Mesothelial cell of epicardium (in vitro differentiated cells): ENCODE results near the gene KDM4B. TPM values are rescaled to one million over a fixed set of nuclear protein-coding genes. Genes with fewer than 3 reads are reported as not detected.
A peak's percentile ranks its signal among the peaks of the same experiment; 100 is the strongest.

ENCODE experiments used
- DNase-seq, 2 experiments: peaks; one replicate each; pipeline ENCODE4 v3.0.0; 2021; ENCODE audit warnings: low spot score in 2 of 2; ENCODE audit not compliant: unreplicated experiment in 2 of 2
- H3K27ac Mint-ChIP-seq: 2 replicates; pipeline ENCODE4 v1.8.0; 2021; ENCODE audit warnings: mixed read lengths
- H3K27me3 Mint-ChIP-seq: 2 replicates; pipeline ENCODE4 v1.8.0; 2021; ENCODE audit warnings: low read depth, mixed read lengths
- H3K36me3 Mint-ChIP-seq: 2 replicates; pipeline ENCODE4 v1.8.0; 2021; ENCODE audit warnings: mixed read lengths
- H3K4me1 Mint-ChIP-seq: 2 replicates; pipeline ENCODE4 v1.8.0; 2021; ENCODE audit warnings: mixed read lengths
- H3K4me3 Mint-ChIP-seq: 2 replicates; pipeline ENCODE4 v1.8.0; 2021; ENCODE audit warnings: mild to moderate bottlenecking, moderate library complexity, mixed read lengths
- H3K9me3 Mint-ChIP-seq: 2 replicates; pipeline ENCODE4 v1.8.0; 2021; ENCODE audit warnings: mixed read lengths
- CTCF ChIP-seq: fragments of 200-600 bp; sonication (generic); IDR thresholded peaks from one replicate; pipeline ENCODE4 v1.5.0; 2021; ENCODE audit warnings: antibody characterized with exemption; ENCODE audit not compliant: unreplicated experiment
- total RNA-seq: library from RNA; stranded (reverse); gene quantifications from 3 replicates; pipeline ENCODE4 v1.2.1, GENCODE V29; 2021

Gene KDM4B
- total RNA-seq, 1 donor from 2014 or later = 80.5 TPM

- no peak overlapping the region for H3K27ac Mint-ChIP-seq
- no peak overlapping the region for H3K4me3 Mint-ChIP-seq
- no peaks in the 10 kb centered on the region for H3K27me3 Mint-ChIP-seq
- no peaks in the 10 kb centered on the region for H3K9me3 Mint-ChIP-seq
- peaks cover 10% of the 10 kb centered on the region for H3K4me1 Mint-ChIP-seq
- no peak for TF ChIP-seq CTCF
- peaks cover 28% of the 10 kb centered on the region for H3K36me3 Mint-ChIP-seq
- DNase-seq = no peak
Measured at GRCh38 chr19:5141129-5141849, 172.4 kb downstream of the KDM4B start.

DNA sequence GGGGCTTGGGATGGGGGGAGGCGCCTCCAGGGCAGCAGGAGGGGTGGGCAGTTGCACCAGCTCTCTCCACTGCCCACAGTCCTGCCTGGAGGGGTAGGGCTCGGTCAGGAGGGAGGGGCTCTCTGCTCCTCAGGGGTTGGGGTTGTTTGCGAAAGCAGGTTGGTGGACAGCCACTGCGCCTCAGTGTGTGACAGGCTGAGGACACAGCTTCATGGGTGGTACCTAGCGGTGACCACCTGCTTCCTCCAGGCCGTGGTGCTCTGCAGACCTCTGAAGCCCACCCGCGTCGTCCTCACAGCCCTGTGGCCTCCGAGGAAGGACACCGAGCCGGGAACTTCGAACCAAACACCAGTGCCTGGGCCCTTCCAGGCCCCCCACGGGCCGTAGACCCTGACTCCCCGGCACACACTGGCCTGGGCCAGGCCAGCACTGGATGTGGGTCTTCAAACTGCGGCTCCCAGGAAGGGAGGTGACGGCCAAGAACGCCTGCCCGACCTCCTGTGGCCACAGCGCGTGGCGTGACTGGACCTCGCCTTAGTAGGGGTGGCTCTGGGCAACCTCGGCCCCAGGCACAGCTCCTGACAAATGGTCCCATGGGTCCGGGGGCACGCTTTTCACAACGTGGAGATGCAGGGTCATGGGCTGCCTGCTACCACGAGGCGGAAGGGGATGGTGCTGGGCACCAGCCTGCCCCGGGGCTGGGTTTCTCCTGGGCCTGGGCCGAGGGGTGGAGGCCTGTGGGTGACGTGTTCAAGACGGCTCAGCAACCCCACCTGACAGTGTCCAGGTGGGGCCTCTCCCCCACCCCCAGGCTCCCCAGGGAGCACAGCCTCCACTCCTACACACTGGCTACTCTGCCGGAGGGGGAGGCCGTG lies 173.2 kb downstream of the KDM4B start:
- no peak for TF ChIP-seq CTCF
- DNase-seq = no peak
- no peaks in the 10 kb centered on the region for H3K27me3 Mint-ChIP-seq
- peaks cover 6% of the 10 kb centered on the region for H3K4me1 Mint-ChIP-seq
- no peak overlapping the region for H3K4me3 Mint-ChIP-seq
- no peak overlapping the region for H3K27ac Mint-ChIP-seq
- no peaks in the 10 kb centered on the region for H3K9me3 Mint-ChIP-seq
- peaks cover 32% of the 10 kb centered on the region for H3K36me3 Mint-ChIP-seq

DNA sequence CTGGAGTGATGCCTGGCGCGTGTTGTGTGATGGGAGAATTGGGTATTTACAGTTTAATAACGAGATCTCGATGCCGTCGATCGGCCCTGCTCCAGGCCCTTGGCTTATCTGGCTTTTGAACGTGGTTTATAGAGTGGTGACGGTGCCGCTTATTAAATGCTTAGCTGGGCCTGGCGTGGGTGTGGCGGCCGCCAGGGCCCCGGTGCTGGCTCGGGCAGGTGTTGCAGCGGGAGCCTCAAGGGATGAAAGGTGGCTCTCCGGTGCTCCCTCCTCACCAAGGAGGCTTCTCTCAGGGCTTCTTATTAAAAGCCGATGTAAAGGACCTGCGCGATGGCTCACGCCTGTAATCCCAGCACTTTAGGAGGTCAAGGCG lies 173.8 kb downstream of the KDM4B start:
- no peak for TF ChIP-seq CTCF
- no peaks in the 10 kb centered on the region for H3K9me3 Mint-ChIP-seq
- no peak overlapping the region for H3K27ac Mint-ChIP-seq
- peaks cover 34% of the 10 kb centered on the region for H3K36me3 Mint-ChIP-seq
- H3K4me1 Mint-ChIP-seq = peaks cover 5% of the 10 kb centered on the region
- H3K27me3 Mint-ChIP-seq = no peaks in the 10 kb centered on the region
- DNase-seq = no peak
- H3K4me3 Mint-ChIP-seq = no peak overlapping the region

- peaks cover 3% of the 10 kb centered on the region for H3K4me1 Mint-ChIP-seq
- no peaks in the 10 kb centered on the region for H3K9me3 Mint-ChIP-seq
- no peak overlapping the region for H3K4me3 Mint-ChIP-seq
- H3K36me3 Mint-ChIP-seq = peaks cover 24% of the 10 kb centered on the region
- DNase-seq = no peak
- no peak overlapping the region for H3K27ac Mint-ChIP-seq
- no peak for TF ChIP-seq CTCF
- no peaks in the 10 kb centered on the region for H3K27me3 Mint-ChIP-seq
Measured at GRCh38 chr19:5143471-5144411, 174.8 kb downstream of the KDM4B start.

GRCh38 chr19:5144545-5145179 lies 175.7 kb downstream of the KDM4B start:
- TF ChIP-seq CTCF = no peak
- Mint-ChIP-seq H3K4me1 (peaks cover 3% of the 10 kb centered on the region), H3K27ac (no peak overlapping the region), H3K4me3 (no peak overlapping the region), H3K9me3 (no peaks in the 10 kb centered on the region), H3K27me3 (no peaks in the 10 kb centered on the region), H3K36me3 (peaks cover 19% of the 10 kb centered on the region)
- DNase-seq = peak in 1 of 2 experiments; percentile 13
